ENCODE measurements around the gene CABLES2. TPM values are rescaled to one million over a fixed set of nuclear protein-coding genes. Genes with fewer than 3 reads are reported as not detected.

CABLES2 gene
- polyA plus RNA-seq, 1 experiment: 4.8 TPM

- DNase-seq (ENCODE audit: low read depth): peak; percentile 31
- H3K27me3 ChIP-seq (ENCODE audit: control insufficient read depth, insufficient read depth, low read length): peaks cover 3% of the 10 kb centered on the region; the same call in 1 of the 2 replicates
- no peak overlapping the region for H3K4me3 ChIP-seq (ENCODE audit: low read depth, low read length)
- CTCF ChIA-PET: interaction anchor here (1.2 to 5.8 kb wide), 4 partner anchors 11 to 66 kb away, joined by 3 to 55 read pairs (median 10); partner anchors contain the start of gene ADRM1
- no peaks in the 10 kb centered on the region for H3K36me3 ChIP-seq (ENCODE audit: control insufficient read depth, insufficient read depth, low read length)
- POLR2A ChIA-PET: no interaction called here
- TF ChIP-seq, protein P1, sequence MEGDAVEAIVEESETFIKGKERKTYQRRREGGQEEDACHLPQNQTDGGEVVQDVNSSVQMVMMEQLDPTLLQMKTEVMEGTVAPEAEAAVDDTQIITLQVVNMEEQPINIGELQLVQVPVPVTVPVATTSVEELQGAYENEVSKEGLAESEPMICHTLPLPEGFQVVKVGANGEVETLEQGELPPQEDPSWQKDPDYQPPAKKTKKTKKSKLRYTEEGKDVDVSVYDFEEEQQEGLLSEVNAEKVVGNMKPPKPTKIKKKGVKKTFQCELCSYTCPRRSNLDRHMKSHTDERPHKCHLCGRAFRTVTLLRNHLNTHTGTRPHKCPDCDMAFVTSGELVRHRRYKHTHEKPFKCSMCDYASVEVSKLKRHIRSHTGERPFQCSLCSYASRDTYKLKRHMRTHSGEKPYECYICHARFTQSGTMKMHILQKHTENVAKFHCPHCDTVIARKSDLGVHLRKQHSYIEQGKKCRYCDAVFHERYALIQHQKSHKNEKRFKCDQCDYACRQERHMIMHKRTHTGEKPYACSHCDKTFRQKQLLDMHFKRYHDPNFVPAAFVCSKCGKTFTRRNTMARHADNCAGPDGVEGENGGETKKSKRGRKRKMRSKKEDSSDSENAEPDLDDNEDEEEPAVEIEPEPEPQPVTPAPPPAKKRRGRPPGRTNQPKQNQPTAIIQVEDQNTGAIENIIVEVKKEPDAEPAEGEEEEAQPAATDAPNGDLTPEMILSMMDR (IDR thresholded peaks at IDR 0.05; ENCODE audit: insufficient read depth, low read depth, low read length): no peak
Observed at GRCh38 chr20:62370115-62370806, 36.8 kb downstream of the CABLES2 start.

DNA sequence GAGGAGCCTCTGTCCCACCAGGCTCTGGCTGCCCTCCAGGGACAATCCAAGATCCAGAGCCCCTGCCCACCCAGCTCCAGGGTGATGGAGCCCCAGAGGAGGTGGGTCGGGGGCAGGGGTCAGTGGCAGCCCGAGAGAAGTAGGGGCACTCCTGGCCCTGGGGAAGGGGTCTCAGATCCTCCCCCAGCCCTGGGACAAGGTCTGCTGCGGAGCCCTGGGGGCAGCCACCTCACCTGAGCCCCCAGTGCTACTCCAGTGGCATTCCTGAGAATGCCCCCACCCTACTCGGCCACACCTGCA lies 37.3 kb downstream of the CABLES2 start:
- DNase-seq (ENCODE audit: low read depth): no peak
- TF ChIP-seq, protein P1 (IDR thresholded peaks at IDR 0.05; ENCODE audit: insufficient read depth, low read depth, low read length): no peak
- H3K4me3 ChIP-seq (ENCODE audit: low read depth, low read length): no peak overlapping the region
- ChIA-PET CTCF (interaction anchor here (1.2 to 5.8 kb wide), 4 partner anchors 11 to 66 kb away, joined by 3 to 55 read pairs (median 10); partner anchors contain the start of gene ADRM1), POLR2A (no interaction called here)
- peaks cover 3% of the 10 kb centered on the region; the same call in 1 of the 2 replicates for H3K27me3 ChIP-seq (ENCODE audit: control insufficient read depth, insufficient read depth, low read length)
- no peaks in the 10 kb centered on the region for H3K36me3 ChIP-seq (ENCODE audit: control insufficient read depth, insufficient read depth, low read length)

DNA sequence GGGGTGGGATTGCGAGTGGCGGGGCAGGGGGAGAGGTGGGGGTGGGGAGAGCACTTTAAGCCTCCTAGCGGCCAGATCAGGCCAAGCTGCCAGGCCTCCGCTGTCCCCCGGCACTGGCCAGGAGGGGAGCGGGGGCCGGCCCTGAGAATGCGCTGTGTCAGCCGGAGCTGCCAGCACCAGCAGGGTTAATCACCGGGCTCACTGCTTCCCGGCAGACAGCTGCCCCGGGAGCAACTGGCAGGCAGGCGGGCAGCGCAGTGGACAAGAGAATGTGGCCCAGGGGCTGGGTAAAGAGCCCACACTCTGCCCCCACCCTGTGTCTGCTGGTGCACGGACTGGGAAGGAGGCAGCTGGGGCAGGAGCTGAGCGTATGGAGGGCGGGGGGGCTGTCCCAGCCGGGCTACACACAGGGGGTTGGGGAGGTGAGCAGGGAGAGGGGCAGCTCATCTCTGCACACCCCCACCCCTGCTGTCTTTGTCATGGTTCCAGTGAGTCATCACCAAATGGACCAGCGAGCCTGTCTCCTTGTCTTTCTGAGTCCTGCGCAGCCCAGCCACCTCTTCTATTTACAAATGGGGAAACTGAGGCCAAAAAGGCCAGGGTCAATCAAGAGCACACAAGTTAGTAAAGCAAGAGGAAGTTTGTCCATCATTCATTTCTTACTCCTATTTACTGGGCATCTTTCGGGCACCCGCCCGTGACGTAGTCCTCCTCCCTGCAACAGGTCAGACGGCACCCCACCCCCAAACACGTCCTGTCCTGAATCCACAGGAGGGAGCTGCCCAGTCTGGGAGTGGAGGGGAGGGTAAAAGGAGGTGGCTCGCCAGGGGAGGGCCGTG lies 37.9 kb downstream of the CABLES2 start:
- ChIA-PET CTCF (interaction anchor here (0.6 to 5.8 kb wide), 12 partner anchors 8 to 84 kb away, joined by 3 to 55 read pairs (median 5); partner anchors contain the start of gene ADRM1), POLR2A (interaction anchor here (0.6 kb wide), 1 partner anchor 17 kb away, joined by 3 read pairs; no protein-coding TSS in a partner anchor)
- peaks cover 3% of the 10 kb centered on the region; the same call in 1 of the 2 replicates for H3K27me3 ChIP-seq (ENCODE audit: control insufficient read depth, insufficient read depth, low read length)
- DNase-seq (ENCODE audit: low read depth): no peak
- H3K36me3 ChIP-seq (ENCODE audit: control insufficient read depth, insufficient read depth, low read length): no peaks in the 10 kb centered on the region
- TF ChIP-seq, protein P1 (IDR thresholded peaks at IDR 0.05; ENCODE audit: insufficient read depth, low read depth, low read length): peak; percentile 56
- no peak overlapping the region for H3K4me3 ChIP-seq (ENCODE audit: low read depth, low read length)

DNA sequence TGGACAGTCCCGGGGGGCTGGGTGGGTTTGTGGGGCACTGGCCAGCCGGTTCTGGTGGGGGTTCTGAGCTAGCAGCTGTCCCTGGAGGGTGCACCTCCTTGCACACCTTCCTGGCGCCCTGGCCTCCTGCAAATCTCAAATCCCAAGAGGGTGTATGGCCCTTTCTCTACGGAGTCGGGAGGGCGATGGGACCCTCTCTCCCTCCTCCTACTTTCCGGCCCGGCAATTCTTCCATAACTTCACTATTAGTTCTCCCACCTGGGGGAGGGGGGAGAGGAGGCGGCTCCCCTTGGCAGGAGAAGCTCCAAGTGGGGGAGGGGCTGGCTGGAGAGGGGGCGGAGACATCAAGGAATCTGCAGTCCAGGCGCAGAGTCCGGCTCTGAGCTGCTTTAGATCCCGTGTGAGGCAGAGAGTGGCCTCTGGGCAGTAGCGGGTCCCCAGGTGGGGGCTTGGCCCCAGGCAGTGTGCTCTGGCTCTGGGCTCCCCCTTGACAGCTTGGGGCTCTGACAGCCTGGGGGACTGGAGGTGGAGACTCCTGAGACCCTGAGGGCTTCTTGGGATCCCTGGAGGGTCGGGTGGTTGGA lies 38.6 kb downstream of the CABLES2 start:
- Histone ChIP-seq H3K4me3 (ENCODE audit: low read depth, low read length) (no peak overlapping the region), H3K27me3 (ENCODE audit: control insufficient read depth, insufficient read depth, low read length) (peaks cover 3% of the 10 kb centered on the region; the same call in 1 of the 2 replicates), H3K36me3 (ENCODE audit: control insufficient read depth, insufficient read depth, low read length) (no peaks in the 10 kb centered on the region)
- TF ChIP-seq, protein P1 (IDR thresholded peaks at IDR 0.05; ENCODE audit: insufficient read depth, low read depth, low read length): no peak
- ChIA-PET POLR2A (interaction anchor here (0.6 kb wide), 1 partner anchor 18 kb away, joined by 3 read pairs; no protein-coding TSS in a partner anchor), CTCF (interaction anchor here (0.6 to 5.8 kb wide), 11 partner anchors 9 to 83 kb away, joined by 3 to 55 read pairs (median 5); partner anchors contain the start of gene ADRM1)
- DNase-seq (ENCODE audit: low read depth): no peak

Measured in BJ (cell line).